Breast epithelium (tissue), 3 donors: ENCODE results near the gene FHAD1.

ENCODE experiments used
- CTCF ChIP-seq, 3 donors: fragments of 450-650 bp; IDR thresholded peaks; one replicate each; pipeline ENCODE4 v1.5.1; 2016 to 2017; ENCODE audit warnings: antibody characterized with exemption in 3 of 3, mild to moderate bottlenecking in 3 of 3, moderate library complexity in 3 of 3
- POLR2AphosphoS5 ChIP-seq, 3 donors: sonication (generic); formaldehyde crosslinking; IDR thresholded peaks; one replicate each; pipeline ENCODE4 v1.6.1; 2017; ENCODE audit warnings: antibody characterized with exemption in 3 of 3

DNA sequence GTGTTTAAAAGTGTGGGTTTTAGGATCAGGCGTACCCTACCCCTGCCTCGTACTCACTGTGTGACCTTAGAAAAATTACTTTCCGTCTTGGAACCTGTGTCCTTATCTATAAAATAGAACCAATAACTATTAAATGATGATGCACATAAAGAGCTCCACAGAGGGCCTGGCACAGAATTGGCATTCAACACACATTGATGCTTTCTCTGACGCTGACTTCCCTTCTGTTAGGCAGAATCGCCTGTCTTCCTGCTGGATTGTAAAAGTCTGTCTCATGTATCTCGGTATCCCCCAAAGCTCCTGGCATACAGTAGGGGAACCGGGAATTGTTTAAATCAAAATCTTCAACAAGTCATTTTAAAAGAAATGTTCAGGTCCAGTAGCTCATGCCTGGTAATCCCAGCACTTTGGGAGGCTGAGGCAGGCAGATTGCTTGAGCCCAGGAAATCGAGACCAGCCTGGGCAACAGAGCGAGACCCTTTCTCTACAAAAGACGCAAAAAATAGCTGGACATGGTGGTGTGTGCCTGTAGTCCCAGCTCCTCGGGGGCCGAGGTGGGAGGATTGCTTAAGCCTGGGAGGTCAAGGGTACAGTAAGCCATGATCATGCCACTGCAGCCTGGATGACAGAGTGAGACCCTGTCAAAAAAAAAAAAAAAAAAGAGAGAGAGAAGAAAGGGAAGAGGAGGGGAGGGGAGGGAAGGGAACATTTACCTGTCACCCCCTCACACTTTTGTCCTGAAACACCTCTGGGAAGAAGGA lies 41.3 kb upstream of the FHAD1 start:
- TF ChIP-seq CTCF (IDR thresholded peaks at IDR 0.05) (no peak), POLR2AphosphoS5 (IDR thresholded peaks at IDR 0.05) (no peak)
